Measurements from ENCODE around the gene PTX4.
A peak's percentile ranks its signal among the peaks of the same experiment; 100 is the strongest.

PTX4 gene

GRCh38 chr16:1492923-1493745, 4.4 kb upstream of the PTX4 start, which contains the start of gene TELO2:
TSS of gene TELO2 (plus strand) at chr16:1493360. CDS start at chr16:1494282, 922 bp downstream.
- Histone ChIP-seq H3K27me3 (replicated peaks; ENCODE audit: control insufficient read depth, insufficient read depth, low read length) (no peaks in the 10 kb centered on the region), H3K4me3 (replicated peaks; ENCODE audit: low read depth, low read length) (peak within 1 kb of the TSS; percentile 88), H3K36me3 (ENCODE audit: control insufficient read depth, insufficient read depth, low read length) (peaks cover 12% of the 10 kb centered on the region)
- DNase-seq (ENCODE audit: extremely low read depth, insufficient read length), result peak; percentile 87
- TF ChIP-seq, protein P1, sequence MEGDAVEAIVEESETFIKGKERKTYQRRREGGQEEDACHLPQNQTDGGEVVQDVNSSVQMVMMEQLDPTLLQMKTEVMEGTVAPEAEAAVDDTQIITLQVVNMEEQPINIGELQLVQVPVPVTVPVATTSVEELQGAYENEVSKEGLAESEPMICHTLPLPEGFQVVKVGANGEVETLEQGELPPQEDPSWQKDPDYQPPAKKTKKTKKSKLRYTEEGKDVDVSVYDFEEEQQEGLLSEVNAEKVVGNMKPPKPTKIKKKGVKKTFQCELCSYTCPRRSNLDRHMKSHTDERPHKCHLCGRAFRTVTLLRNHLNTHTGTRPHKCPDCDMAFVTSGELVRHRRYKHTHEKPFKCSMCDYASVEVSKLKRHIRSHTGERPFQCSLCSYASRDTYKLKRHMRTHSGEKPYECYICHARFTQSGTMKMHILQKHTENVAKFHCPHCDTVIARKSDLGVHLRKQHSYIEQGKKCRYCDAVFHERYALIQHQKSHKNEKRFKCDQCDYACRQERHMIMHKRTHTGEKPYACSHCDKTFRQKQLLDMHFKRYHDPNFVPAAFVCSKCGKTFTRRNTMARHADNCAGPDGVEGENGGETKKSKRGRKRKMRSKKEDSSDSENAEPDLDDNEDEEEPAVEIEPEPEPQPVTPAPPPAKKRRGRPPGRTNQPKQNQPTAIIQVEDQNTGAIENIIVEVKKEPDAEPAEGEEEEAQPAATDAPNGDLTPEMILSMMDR (IDR thresholded peaks at IDR 0.05; ENCODE audit: insufficient read depth, low read length, poor library complexity, severe bottlenecking), result no peak

GRCh38 chr16:1492082-1492922, 3.6 kb upstream of the PTX4 start:
- no peak for DNase-seq (ENCODE audit: extremely low read depth, insufficient read length)
- Histone ChIP-seq H3K4me3 (replicated peaks; ENCODE audit: low read depth, low read length) (peak overlapping the region; percentile 60), H3K27me3 (replicated peaks; ENCODE audit: control insufficient read depth, insufficient read depth, low read length) (no peaks in the 10 kb centered on the region), H3K36me3 (ENCODE audit: control insufficient read depth, insufficient read depth, low read length) (peaks cover 12% of the 10 kb centered on the region; the same call in 1 of the 2 replicates)
- TF ChIP-seq, protein P1 (IDR thresholded peaks at IDR 0.05; ENCODE audit: insufficient read depth, low read length, poor library complexity, severe bottlenecking), result no peak

DNA sequence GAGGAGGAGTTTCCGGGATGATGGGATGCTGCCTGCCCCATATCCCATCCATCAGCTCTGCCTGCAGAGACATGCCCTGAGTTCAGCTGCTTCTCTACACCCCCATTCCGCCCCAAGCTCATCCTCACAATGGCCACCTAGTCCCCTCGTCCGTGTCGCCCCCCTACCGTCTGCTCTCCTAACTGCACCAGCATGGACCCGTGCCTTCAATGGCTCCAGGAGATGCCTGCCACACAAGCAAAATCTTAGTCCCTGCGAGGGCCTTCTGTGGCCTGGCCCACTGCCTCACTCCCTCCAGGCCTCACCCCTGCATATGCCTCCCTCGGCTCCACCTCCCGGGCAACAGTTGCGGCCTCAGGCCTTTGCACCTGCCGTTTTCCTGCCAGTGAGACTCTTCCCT, 2.6 kb upstream of the PTX4 start:
- Histone ChIP-seq H3K4me3 (replicated peaks; ENCODE audit: low read depth, low read length) (no peak overlapping the region), H3K36me3 (ENCODE audit: control insufficient read depth, insufficient read depth, low read length) (peaks cover 7% of the 10 kb centered on the region; the same call in 1 of the 2 replicates), H3K27me3 (replicated peaks; ENCODE audit: control insufficient read depth, insufficient read depth, low read length) (no peaks in the 10 kb centered on the region)
- TF ChIP-seq, protein P1 (IDR thresholded peaks at IDR 0.05; ENCODE audit: insufficient read depth, low read length, poor library complexity, severe bottlenecking), result no peak
- DNase-seq (ENCODE audit: extremely low read depth, insufficient read length), result peak; percentile 5

- Histone ChIP-seq H3K36me3 (ENCODE audit: control insufficient read depth, insufficient read depth, low read length) (no peaks in the 10 kb centered on the region), H3K4me3 (replicated peaks; ENCODE audit: low read depth, low read length) (no peak overlapping the region), H3K27me3 (replicated peaks; ENCODE audit: control insufficient read depth, insufficient read depth, low read length) (no peaks in the 10 kb centered on the region)
- DNase-seq (ENCODE audit: extremely low read depth, insufficient read length), result no peak
- TF ChIP-seq, protein P1 (IDR thresholded peaks at IDR 0.05; ENCODE audit: insufficient read depth, low read length, poor library complexity, severe bottlenecking), result no peak
These were observed 333 bp upstream of the PTX4 start for GRCh38 chr16:1489077-1489476.

DNA sequence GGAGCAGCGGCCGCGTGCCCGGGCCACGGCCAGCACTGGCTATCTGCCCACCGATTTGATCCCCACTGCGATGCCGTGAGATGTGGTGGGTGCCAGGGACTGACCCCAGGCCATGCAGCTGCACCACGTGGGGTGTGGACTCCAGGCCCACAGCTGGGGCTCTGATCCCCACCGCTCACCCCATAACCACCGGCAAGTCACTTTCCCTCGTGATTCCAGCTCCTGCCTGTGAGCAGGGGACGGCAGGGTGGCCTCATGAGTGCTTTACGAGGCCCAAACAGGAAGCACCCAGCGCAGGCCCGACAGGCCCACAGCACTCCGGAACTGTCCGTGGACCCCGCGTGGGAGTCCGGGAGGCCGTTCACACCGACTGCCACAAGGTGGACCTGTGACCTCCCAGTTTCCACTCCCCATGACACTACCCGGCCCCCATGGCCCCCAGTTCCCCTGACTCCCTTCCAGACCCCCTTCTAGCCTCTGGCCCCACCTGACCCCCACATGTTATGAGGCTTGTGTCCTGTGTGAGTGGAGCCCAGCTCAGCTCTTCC, 616 bp downstream of the PTX4 start:
- Histone ChIP-seq H3K4me3 (replicated peaks; ENCODE audit: low read depth, low read length) (no peak overlapping the region), H3K27me3 (replicated peaks; ENCODE audit: control insufficient read depth, insufficient read depth, low read length) (no peaks in the 10 kb centered on the region), H3K36me3 (ENCODE audit: control insufficient read depth, insufficient read depth, low read length) (no peaks in the 10 kb centered on the region)
- peak; percentile 3 for DNase-seq (ENCODE audit: extremely low read depth, insufficient read length)
- TF ChIP-seq, protein P1 (IDR thresholded peaks at IDR 0.05; ENCODE audit: insufficient read depth, low read length, poor library complexity, severe bottlenecking), result no peak
